ENCODE measurements around the gene SHISAL1. TPM values are rescaled to one million over a fixed set of nuclear protein-coding genes. Genes with fewer than 3 reads are reported as not detected.

The SHISAL1 gene
- polyA plus RNA-seq, 1 donor (not counting 4 experiments of a cell fraction or from before 2014, with no cell fraction given), result 0.24 TPM

GRCh38 chr22:44291674-44292360 is 20.9 kb downstream of the SHISAL1 start:
- Histone ChIP-seq H3K4me3 (ENCODE audit: control insufficient read depth in 2 of 3, extremely low read depth in 1 of 3, insufficient read depth in 2 of 3, low read depth in 1 of 3, low read length in 3 of 3) (no peak overlapping the region), H3K9me1 (ENCODE audit: control insufficient read depth, extremely low read depth, insufficient read depth, low read length) (no peaks in the 10 kb centered on the region), H3K36me3 (ENCODE audit: control insufficient read depth in 2 of 2, extremely low read depth in 1 of 2, insufficient read depth in 2 of 2, low read length in 2 of 2) (no peaks in the 10 kb centered on the region), H2AFZ (ENCODE audit: control insufficient read depth, low read length) (no peak overlapping the region), H3K9me3 (ENCODE audit: control insufficient read depth, low read depth, low read length) (peaks cover 1% of the 10 kb centered on the region), H3K4me2 (ENCODE audit: control insufficient read depth, extremely low read depth, insufficient read depth, low read depth, low read length) (no peak overlapping the region), H3K27me3 (ENCODE audit: control insufficient read depth, extremely low read depth, insufficient read depth, low read length) (peaks cover 15% of the 10 kb centered on the region), H3K27ac (ENCODE audit: control insufficient read depth, insufficient read depth, low read length) (no peak overlapping the region), H4K20me1 (ENCODE audit: control insufficient read depth, extremely low read depth, insufficient read depth, low read length) (no peaks in the 10 kb centered on the region), H3K4me1 (ENCODE audit: control insufficient read depth, extremely low read depth, insufficient read depth, low read length) (no peaks in the 10 kb centered on the region), H3K79me2 (ENCODE audit: control insufficient read depth, insufficient read depth, low read length) (no peaks in the 10 kb centered on the region), H3K9ac (ENCODE audit: control insufficient read depth, extremely low read depth, insufficient read depth, low read length) (no peak overlapping the region)
- FAIRE-seq, result no peak
- TF ChIP-seq EZH2 (IDR thresholded peaks at IDR 0.05; ENCODE audit: low read length) (no peak), CTCF (optimal IDR thresholded peaks at IDR 0.05 in 1 of 3, IDR thresholded peaks at IDR 0.05 in 1 of 3, conservative IDR thresholded peaks at IDR 0.05 in 1 of 3; ENCODE audit: extremely low read depth in 1 of 3, insufficient read depth in 2 of 3, low read length in 3 of 3) (no peak)
- dilution Hi-C loops (cut with MboI; ENCODE audit: extremely low pct_ligation_motif_present, low sequenced_read_pairs), result no loop called here
- DNase-seq (ENCODE audit: low read depth, low spot score), result no peak

GRCh38 chr22:44291265-44291664 is 21.5 kb downstream of the SHISAL1 start:
- no peaks in the 10 kb centered on the region for H4K20me1 ChIP-seq (ENCODE audit: control insufficient read depth, extremely low read depth, insufficient read depth, low read length)
- dilution Hi-C loops (cut with MboI; ENCODE audit: extremely low pct_ligation_motif_present, low sequenced_read_pairs), result no loop called here
- H3K27me3 ChIP-seq (ENCODE audit: control insufficient read depth, extremely low read depth, insufficient read depth, low read length), result peaks cover 21% of the 10 kb centered on the region
- H3K4me3 ChIP-seq (ENCODE audit: control insufficient read depth in 2 of 3, extremely low read depth in 1 of 3, insufficient read depth in 2 of 3, low read depth in 1 of 3, low read length in 3 of 3), result no peak overlapping the region
- TF ChIP-seq CTCF (optimal IDR thresholded peaks at IDR 0.05 in 1 of 3, IDR thresholded peaks at IDR 0.05 in 1 of 3, conservative IDR thresholded peaks at IDR 0.05 in 1 of 3; ENCODE audit: extremely low read depth in 1 of 3, insufficient read depth in 2 of 3, low read length in 3 of 3) (no peak), EZH2 (IDR thresholded peaks at IDR 0.05; ENCODE audit: low read length) (no peak)
- H3K36me3 ChIP-seq (ENCODE audit: control insufficient read depth in 2 of 2, extremely low read depth in 1 of 2, insufficient read depth in 2 of 2, low read length in 2 of 2), result no peaks in the 10 kb centered on the region
- DNase-seq (ENCODE audit: low read depth, low spot score), result no peak
- no peak for FAIRE-seq
- H3K4me1 ChIP-seq (ENCODE audit: control insufficient read depth, extremely low read depth, insufficient read depth, low read length), result no peaks in the 10 kb centered on the region
- H3K27ac ChIP-seq (ENCODE audit: control insufficient read depth, insufficient read depth, low read length), result no peak overlapping the region
- no peak overlapping the region for H3K9ac ChIP-seq (ENCODE audit: control insufficient read depth, extremely low read depth, insufficient read depth, low read length)
- H2AFZ ChIP-seq (ENCODE audit: control insufficient read depth, low read length), result no peak overlapping the region
- no peaks in the 10 kb centered on the region for H3K9me1 ChIP-seq (ENCODE audit: control insufficient read depth, extremely low read depth, insufficient read depth, low read length)
- H3K4me2 ChIP-seq (ENCODE audit: control insufficient read depth, extremely low read depth, insufficient read depth, low read depth, low read length), result no peak overlapping the region
- no peaks in the 10 kb centered on the region for H3K79me2 ChIP-seq (ENCODE audit: control insufficient read depth, insufficient read depth, low read length)
- H3K9me3 ChIP-seq (ENCODE audit: control insufficient read depth, low read depth, low read length), result peaks cover 1% of the 10 kb centered on the region
